GM19023 (cell line): Measurements from ENCODE around the gene ULK4.

ENCODE experiments used
- ATAC-seq: cut with Tn5 transposase; IDR thresholded peaks from one replicate; pipeline ENCODE4 v1.9.1; 2021; ENCODE audit warnings: mild to moderate bottlenecking, moderate library complexity; ENCODE audit not compliant: unreplicated experiment

ULK4 gene

DNA sequence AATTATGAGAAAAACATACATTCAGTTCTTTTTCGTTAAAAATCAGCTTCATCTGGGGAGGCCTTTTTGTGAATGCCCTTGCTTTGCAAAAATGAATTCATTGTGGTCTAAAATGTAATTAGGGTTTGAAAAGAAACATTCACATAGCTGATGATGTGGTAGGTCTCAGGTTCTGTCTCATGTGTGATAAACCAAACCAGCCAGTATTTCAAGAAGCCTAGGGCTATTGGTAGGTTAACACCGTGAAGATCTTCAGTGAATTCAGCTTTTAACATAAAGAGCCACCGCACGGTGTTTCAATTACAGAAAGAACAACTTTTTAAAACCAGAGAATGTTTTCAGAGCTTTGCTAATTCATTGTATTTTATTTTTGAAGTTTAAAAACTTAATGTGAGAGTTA, 720.7 kb downstream of the ULK4 start:
- no peak for ATAC-seq

- no peak for ATAC-seq
These were observed 722.3 kb downstream of the ULK4 start for GRCh38 chr3:41239587-41239986.

DNA sequence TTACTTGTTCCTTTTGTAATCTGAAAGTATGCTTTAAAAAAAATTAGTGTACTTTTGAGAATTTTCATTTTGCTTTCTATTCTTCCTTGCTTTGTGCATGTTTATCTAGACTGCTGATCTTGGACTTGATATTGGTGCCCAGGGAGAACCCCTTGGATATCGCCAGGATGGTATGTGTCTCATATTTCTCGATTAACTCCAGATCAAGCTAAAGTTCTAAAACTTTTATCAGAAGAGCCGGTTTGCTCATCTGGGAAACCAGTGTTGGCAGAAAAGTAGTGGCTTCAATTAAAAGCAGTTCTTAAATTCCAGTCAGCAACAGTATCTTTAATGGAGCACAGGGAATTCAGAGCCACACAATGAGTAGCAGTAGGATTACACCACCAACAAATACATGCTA, 724.0 kb downstream of the ULK4 start:
- no peak for ATAC-seq

DNA sequence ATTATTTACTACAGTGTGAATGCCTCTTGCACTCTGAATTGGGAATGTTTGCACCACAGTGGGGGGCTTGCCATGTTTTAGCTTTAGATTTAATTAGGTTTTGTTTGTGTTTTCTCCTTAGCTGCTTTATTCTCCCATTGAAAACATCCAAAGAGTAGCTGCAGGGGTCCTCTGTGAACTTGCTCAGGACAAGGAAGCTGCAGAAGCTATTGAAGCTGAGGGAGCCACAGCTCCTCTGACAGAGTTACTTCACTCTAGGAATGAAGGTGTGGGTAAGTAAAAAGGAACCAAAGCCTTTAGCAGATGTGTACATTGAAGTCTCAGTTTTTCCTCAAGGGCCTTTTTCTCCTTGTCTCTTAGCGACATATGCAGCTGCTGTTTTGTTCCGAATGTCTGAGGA, 725.7 kb downstream of the ULK4 start:
- ATAC-seq, result no peak

DNA sequence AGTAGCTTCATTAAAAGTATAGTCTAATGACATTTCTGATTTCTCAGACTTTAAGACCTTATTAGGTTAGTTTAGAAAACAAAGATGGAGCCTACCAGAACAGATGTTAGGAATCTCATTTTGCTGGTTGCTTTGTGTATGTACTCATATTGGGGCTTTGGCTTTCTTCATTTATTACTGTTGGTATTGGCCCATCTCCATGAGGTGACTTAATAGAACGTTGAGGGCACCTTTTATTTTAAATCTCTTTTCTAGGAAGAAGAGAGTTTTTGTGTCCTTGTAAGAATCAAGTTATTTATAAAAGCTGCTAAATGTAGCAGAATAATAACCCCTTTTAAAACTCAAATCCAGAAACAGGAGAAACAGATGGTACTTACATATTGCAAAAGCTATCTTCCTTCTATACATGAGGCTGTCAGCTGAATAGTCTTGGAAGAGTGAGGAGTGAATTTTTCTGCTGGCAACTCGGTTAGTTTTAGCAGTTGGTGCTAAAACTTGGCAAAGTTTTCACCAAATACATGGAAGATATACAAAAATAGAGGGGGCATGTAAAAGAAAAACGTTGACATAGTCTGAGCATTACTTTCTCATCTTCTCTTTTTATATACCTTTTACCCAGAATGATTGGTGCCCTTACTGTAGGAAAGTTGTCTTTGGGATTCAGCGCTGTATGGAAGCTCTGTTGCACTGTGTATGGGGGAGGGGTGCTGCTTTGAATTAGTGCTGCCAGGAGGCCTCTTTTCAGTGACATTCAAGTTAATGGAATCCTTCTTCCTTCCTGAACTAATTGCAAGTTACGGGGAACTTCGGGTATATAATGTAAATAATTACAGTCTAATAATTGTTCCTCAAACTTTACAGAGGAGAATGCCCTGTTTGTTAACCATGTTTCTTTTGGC, 726.8 kb downstream of the ULK4 start:
- no peak for ATAC-seq

- no peak for ATAC-seq
These were observed 737.6 kb downstream of the ULK4 start for GRCh38 chr3:41224120-41224806.

DNA sequence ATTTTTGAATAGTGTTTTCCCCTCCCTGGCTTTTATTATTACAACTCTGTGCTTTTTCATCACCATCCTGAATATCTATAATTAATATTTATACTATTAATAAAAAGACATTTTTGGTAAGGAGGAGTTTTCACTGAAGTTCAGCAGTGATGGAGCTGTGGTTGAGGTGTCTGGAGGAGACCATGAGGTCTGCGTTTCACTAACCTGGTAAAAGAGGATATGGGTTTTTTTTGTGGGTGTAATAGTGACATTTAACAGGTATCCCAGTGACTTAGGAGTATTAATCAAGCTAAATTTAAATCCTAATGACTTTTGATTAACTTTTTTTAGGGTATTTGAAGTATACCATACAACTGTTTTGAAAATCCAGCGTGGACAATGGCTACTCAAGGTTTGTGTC, 738.2 kb downstream of the ULK4 start:
- no peak for ATAC-seq

DNA sequence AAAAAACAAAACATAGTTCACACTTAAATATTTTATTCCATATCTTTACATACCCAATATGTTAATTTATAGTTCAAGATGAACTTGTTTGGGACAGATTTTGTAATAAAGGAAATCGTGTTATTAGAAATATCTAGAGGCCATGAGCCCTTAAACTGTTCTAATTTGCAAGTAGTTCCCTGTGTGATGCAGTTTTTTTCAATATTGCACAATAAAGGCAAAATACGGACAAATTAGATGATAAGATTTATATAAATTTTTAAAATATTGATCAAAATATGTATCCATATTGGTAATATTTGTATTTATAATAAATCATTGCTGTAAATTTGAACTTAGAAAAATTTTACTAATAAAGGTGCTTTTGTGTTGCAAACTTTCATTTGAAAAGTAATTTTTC, 738.8 kb downstream of the ULK4 start:
- no peak for ATAC-seq

GRCh38 chr3:41222501-41222900, 739.4 kb downstream of the ULK4 start:
- no peak for ATAC-seq

- ATAC-seq, result no peak
These were observed 739.9 kb downstream of the ULK4 start for GRCh38 chr3:41222012-41222411.

DNA sequence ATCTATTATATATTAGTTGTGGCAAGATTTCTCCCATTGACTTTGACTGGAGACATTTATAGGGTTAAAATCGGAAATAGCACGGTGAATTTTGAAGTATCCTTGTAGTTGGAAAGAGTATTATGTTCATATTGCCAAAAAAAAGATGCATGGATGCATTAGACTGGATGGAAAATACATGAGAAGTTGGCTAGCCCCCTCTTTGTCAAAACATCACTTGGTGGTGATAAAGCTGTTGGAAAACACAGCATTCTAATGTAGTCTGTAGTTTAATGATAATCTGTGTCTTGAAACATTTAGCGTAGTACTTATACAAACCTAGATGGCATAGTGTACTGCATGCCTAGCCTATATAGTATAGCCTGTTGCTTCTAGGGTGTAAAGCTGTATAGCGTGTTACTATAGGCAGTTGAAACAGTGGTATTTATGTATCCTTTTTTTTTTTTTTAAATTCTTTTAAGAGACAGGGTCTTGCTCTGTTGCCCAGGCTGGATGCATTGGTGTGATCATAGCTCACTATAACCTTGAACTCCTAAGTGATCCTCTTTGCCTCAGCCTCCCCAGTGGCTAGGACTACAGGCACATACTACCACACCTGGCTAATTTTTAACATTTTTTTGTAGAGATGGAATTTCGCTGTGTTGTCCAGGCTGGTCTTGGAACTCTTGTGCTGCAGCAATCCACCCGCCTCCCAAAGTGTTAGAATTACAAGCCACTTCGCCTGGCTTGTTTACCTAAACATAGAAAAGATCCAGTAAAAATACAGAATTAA, 740.8 kb downstream of the ULK4 start:
- ATAC-seq, result no peak

DNA sequence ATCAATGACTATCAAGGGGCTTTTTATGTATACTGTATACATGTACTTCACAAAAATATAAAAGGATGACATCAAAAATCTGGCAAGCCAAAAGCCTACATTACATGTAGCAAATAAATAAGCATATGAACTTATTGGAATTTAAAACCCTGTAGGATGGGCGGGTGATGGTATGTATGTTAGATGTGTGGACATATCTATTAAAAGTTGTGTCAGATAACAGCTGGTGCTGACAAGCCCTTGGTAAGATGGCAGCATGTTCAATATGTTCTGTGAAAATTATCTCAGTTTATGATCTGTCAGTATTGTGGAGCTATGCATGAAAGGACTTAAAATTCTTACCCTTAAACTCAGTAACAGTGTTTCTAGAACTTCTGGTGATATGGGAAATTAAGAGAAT, 742.5 kb downstream of the ULK4 start:
- no peak for ATAC-seq

GRCh38 chr3:41216993-41217392, 744.9 kb downstream of the ULK4 start:
- no peak for ATAC-seq

- ATAC-seq, result no peak
These were observed 745.5 kb downstream of the ULK4 start for GRCh38 chr3:41216422-41216821.

GRCh38 chr3:41213588-41213987, 748.3 kb downstream of the ULK4 start:
- ATAC-seq, result no peak

GRCh38 chr3:41212088-41212487, 749.8 kb downstream of the ULK4 start:
- no peak for ATAC-seq

DNA sequence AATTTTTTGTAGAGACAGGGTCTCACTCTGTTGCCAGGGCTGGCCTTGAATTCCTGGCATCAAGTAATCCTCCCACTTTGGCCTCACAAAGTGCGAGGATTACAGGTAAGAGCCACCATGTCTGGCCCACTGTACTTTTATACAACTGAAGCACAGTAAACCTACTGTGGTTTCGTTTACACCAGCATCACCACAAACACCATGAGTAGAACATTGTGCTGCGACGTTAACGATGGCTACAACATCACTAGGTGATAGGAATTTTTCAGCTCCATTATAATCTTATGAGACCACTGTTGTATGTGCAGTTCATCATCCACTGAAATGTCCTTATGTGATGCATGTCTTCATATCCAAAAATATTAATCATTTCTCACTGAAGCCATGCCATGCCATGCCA, 750.9 kb downstream of the ULK4 start:
- no peak for ATAC-seq

GRCh38 chr3:41209646-41210045, 752.3 kb downstream of the ULK4 start:
- ATAC-seq, result no peak

DNA sequence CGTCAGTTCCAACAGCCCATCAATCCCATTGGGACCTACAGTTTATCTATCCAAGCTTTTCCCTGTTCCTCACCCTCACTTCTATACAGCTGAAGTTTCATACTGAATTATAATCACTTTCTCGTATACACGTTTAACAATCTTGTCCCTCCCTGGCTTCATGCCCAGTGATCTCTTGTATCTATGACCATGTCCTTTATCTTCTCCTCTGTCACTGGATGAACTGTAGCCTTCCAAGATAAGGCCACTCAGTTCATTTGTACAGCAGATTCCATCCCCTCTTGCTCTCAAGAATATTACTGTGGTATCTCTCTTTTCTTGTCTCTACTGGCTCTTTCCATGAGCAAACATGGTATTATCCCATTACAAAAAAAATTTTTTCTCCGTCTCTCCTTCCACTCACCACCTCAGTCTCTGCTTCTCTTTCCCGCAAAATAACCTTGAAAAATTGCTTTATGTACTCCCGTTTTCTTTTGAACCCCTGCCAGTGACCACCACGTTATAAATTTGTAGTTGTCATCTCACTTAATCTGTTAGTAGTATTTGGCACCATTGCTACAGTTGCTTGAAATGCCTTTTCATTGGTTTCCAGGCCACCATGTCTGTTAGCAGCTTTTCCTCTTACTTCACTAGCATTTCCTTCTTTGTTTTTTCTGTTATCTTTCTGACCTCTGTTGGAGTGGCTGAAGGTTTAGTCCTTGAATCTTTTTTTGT, 753.2 kb downstream of the ULK4 start:
- no peak for ATAC-seq

DNA sequence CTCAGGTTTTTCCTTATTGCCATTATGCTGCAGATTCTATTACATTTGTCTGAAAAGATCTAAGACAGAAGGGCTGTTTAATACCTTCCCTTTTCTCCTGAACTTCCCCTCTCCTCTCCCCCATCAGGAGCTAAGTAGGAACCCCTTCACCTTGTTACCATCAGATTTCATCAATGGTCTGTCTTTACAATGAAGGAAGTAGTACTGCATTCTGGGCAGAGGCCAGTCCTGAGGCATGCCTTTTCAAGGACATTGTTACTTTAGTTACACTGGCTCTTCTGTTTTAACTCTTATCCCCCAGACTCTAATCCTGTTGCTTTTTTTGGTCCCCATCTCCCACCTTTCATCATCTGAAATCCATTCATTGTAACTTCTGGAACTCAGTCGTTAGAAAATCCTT, 754.5 kb downstream of the ULK4 start:
- ATAC-seq, result no peak

DNA sequence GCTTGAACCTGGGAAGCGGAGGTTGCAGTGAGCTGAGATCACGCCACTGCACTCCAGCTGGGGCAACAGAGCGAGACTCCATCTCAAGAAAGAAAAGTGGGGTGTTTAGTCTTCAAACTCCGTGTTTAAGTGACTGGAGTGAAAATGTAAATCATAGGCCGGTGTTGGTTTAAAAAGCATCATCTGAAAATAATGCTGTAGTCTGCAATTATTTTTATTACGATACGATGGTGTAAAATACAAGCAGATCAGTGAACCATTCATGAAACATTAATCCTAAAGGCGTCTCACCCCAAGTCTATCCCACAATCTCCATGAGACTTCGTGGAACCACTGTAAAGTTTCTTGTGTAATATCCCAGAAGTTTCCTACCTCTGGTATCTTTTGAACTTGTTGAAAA, 756.3 kb downstream of the ULK4 start:
- no peak for ATAC-seq
